Retinal pigment epithelial cell (primary cell): ENCODE measurements around the gene STK33.

Experiments
- DNase-seq: peaks from one replicate; pipeline ENCODE4 v3.0.0-alpha.2; 2010; ENCODE audit warnings: low read depth
- H3K4me3 ChIP-seq: 2 replicates; pipeline ENCODE4 v1.5.1; 2011; ENCODE audit warnings: mild to moderate bottlenecking, low read length, control low read depth, moderate library complexity
- CTCF ChIP-seq: conservative IDR thresholded peaks from 2 replicates; pipeline ENCODE4 v1.5.1; 2011; ENCODE audit warnings: low read depth, low read length, control low read depth, inconsistent platforms

STK33 gene

GRCh38 chr11:8636127-8636526 lies 42.1 kb upstream of the STK33 start:
- no peak overlapping the region for H3K4me3 ChIP-seq
- no peak for TF ChIP-seq CTCF
- no peak for DNase-seq

- no peak overlapping the region for H3K4me3 ChIP-seq
- no peak for DNase-seq
- TF ChIP-seq CTCF: no peak
These were observed 40.5 kb upstream of the STK33 start for GRCh38 chr11:8634498-8634897.

- no peak for DNase-seq
- no peak for TF ChIP-seq CTCF
These were observed 37.5 kb upstream of the STK33 start for GRCh38 chr11:8631395-8632118.

GRCh38 chr11:8624698-8625097 lies 30.7 kb upstream of the STK33 start:
- no peak for DNase-seq
- no peak for TF ChIP-seq CTCF
- no peak overlapping the region for H3K4me3 ChIP-seq

More at GRCh38 chr11:8631395-8632118, 37.5 kb upstream of the STK33 start:
- no peak overlapping the region for H3K4me3 ChIP-seq

GRCh38 chr11:8621147-8621546 lies 27.1 kb upstream of the STK33 start:
- H3K4me3 ChIP-seq: no peak overlapping the region
- no peak for TF ChIP-seq CTCF
- DNase-seq: no peak

- TF ChIP-seq CTCF: no peak
- DNase-seq: no peak
- no peak overlapping the region for H3K4me3 ChIP-seq
These were observed 23.0 kb upstream of the STK33 start for GRCh38 chr11:8617063-8617462.

- no peak for DNase-seq
- H3K4me3 ChIP-seq: no peak overlapping the region
- no peak for TF ChIP-seq CTCF
These were observed 21.4 kb upstream of the STK33 start for GRCh38 chr11:8615291-8616032.
